Endometrial microvascular endothelial cells (primary cell): Measurements from ENCODE around the gene AMFR. TPM values are rescaled to one million over a fixed set of nuclear protein-coding genes. Genes with fewer than 3 reads are reported as not detected.

Experiments used
- in situ Hi-C: cut with HindIII; loops from 2 replicates; pipeline ENCODE4 v1.10.0; 2017; ENCODE audit warnings: low sequenced_read_pairs, low pct_unique_long_range_greater_than_20kb; ENCODE audit errors: inconsistent ontology term
- total RNA-seq: library from RNA; depleted of rRNA; stranded (reverse); fragments of >200 nt; gene quantifications from one replicate; pipeline ENCODE4 v1.2.3, GENCODE V29; 2015; ENCODE audit errors: inconsistent ontology term

The AMFR gene
- total RNA-seq, 1 donor from 2014 or later: 116 TPM

GRCh38 chr16:56324406-56324805 lies 100.9 kb downstream of the AMFR start:
- in situ Hi-C loops: no loop called here

GRCh38 chr16:56321571-56321970 lies 103.8 kb downstream of the AMFR start:
- in situ Hi-C loops: no loop called here

DNA sequence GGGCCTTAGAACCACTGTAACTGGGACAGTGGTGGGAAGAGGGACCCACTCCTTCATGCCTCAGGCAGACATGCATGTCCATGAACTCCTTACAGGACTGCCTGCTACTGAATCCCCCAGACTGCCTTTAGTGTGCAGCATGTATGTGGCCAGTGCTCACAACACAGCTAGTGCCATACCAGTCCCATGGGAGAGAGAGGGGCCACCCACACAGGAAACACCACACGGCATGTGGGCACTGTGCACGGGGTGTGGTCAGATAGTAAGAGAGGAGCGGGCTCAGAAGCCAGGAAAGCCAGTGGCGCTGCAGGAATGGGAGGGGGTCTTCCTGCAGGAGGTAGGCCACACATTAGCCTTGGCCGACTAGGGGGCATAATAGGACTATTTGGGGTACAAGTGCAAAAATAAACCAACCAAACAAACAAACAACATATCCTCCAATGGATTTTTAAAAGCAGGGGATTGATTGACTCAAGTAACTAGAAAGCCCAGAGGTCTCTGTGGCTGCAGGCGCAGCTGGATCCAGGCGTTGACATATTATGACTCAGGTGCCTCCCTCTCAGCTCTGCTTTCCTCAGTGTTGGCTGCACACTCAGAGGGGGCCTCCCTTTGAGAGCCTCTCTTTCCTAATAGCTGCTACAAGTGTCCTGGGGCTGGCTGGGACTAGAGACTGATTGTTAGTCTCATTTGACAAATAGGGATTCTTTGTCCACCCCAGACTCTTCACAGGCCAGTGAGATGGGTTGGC lies 104.4 kb downstream of the AMFR start:
- in situ Hi-C loops: no loop called here

DNA sequence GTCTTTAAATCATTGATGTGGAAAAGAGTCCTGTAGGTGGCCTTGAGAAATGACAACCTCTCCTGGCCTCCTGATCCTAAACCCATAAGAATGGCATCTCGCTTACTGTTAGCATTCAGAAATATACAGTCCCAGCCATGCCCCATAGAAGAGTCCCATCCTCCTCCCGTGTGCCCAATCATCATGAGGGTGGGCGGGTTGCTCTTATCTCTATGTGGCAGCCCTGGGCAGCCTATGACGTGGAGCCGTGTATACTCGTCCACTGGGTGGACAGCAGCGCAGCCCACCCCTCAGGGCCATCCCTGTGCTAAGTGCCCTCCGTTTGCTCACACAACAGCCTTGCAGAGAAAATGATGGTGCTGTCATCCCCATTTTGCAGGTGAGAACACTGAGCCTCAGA lies 105.3 kb downstream of the AMFR start:
- in situ Hi-C loops: no loop called here

DNA sequence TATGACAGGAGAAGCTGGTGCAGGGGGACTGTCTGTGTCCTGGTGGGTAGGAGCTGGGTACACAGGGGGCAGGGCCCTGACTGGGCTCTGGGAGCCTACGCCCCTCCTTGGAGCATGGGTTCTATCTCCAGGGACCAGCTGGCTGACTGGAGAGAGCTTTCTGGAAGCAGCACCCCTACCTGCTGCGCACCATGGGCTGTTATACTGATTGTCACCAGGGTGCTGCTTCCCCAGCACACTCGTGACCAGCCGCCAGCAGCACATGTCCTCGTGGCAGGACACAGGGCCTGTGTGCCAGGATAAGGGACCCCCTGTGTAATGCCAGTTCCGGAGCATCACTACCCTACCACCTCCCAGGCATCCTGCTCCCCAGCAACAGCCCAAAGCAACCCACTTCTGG lies 106.0 kb downstream of the AMFR start:
- in situ Hi-C loops: no loop called here

DNA sequence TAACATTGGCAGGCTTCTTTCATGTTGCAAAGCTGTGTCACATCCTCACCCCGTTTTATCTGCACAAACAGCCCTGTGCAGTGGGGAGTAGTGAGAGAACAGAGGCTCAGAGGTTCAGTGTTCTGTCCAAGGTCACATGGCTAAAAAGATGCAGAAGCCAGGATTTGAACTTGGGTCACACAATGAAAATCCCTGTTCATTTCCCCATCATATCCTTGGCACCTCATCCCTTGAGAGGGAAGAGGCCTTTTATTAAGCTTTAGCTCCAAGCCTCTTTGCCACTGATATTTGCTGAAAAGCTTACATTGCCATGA lies 106.6 kb downstream of the AMFR start:
- in situ Hi-C loops: no loop called here

- in situ Hi-C loops: no loop called here
Observed at GRCh38 chr16:56317998-56318826, 107.1 kb downstream of the AMFR start.

GRCh38 chr16:56316545-56316944 lies 108.8 kb downstream of the AMFR start:
- in situ Hi-C loops: no loop called here

- in situ Hi-C loops: no loop called here
Observed at GRCh38 chr16:56315955-56316354, 109.4 kb downstream of the AMFR start.

GRCh38 chr16:56314244-56314850 lies 111.0 kb downstream of the AMFR start:
- in situ Hi-C loops: no loop called here

- in situ Hi-C loops: no loop called here
Observed at GRCh38 chr16:56312556-56312955, 112.8 kb downstream of the AMFR start.

DNA sequence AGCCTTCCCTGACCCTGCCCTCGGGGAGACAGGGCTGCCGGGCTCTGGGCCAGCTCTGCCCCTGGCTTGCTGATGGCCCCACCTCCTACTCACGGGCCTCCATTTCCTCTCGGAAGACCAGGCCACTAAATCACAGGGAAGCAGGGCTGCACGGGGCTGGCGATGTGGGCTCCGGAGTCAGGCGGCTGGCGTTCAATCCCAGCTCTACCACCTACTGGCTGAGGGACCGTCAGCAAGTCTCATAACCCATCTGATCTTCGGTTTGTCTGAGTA lies 113.4 kb downstream of the AMFR start:
- in situ Hi-C loops: no loop called here

Other genes with a start within 250 kb of the AMFR start
- not detected for gene GNAO1, start 234.1 kb downstream of the AMFR start, total RNA-seq
- gene NUDT21, start 25.8 kb upstream of the AMFR start, total RNA-seq: 110 TPM
- gene OGFOD1, start 26.0 kb upstream of the AMFR start, total RNA-seq: 99.2 TPM
- gene BBS2, start 94.5 kb upstream of the AMFR start, total RNA-seq: 45.7 TPM
- gene MT4, start 139.5 kb upstream of the AMFR start, total RNA-seq: not detected
- not detected for gene MT3, start 164.0 kb upstream of the AMFR start, total RNA-seq
- 1,097 TPM for gene MT2A, start 183.0 kb upstream of the AMFR start, total RNA-seq
- 878 TPM for gene MT1E, start 200.2 kb upstream of the AMFR start, total RNA-seq
- gene MT1M, start 207.1 kb upstream of the AMFR start, total RNA-seq: 4.6 TPM
- gene MT1A, start 213.1 kb upstream of the AMFR start, total RNA-seq: 40.6 TPM
- not detected for gene MT1B, start 226.3 kb upstream of the AMFR start, total RNA-seq
- 6.5 TPM for gene MT1F, start 232.4 kb upstream of the AMFR start, total RNA-seq
- gene MT1G, start 242.5 kb upstream of the AMFR start, total RNA-seq: not detected
- gene MT1H, start 244.3 kb upstream of the AMFR start, total RNA-seq: not detected